ENCODE measurements around the gene MXI1.

MXI1 gene

GRCh38 chr10:110334061-110334656, 126.8 kb downstream of the MXI1 start:
- TF ChIP-seq, protein P1, sequence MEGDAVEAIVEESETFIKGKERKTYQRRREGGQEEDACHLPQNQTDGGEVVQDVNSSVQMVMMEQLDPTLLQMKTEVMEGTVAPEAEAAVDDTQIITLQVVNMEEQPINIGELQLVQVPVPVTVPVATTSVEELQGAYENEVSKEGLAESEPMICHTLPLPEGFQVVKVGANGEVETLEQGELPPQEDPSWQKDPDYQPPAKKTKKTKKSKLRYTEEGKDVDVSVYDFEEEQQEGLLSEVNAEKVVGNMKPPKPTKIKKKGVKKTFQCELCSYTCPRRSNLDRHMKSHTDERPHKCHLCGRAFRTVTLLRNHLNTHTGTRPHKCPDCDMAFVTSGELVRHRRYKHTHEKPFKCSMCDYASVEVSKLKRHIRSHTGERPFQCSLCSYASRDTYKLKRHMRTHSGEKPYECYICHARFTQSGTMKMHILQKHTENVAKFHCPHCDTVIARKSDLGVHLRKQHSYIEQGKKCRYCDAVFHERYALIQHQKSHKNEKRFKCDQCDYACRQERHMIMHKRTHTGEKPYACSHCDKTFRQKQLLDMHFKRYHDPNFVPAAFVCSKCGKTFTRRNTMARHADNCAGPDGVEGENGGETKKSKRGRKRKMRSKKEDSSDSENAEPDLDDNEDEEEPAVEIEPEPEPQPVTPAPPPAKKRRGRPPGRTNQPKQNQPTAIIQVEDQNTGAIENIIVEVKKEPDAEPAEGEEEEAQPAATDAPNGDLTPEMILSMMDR (IDR thresholded peaks at IDR 0.05; ENCODE audit: extremely low read depth, insufficient read depth, missing control alignments): no peak
- DNase-seq (ENCODE audit: low spot score): no peak
- in situ Hi-C loops (cut with MboI; ENCODE audit: low pct_unique_long_range_greater_than_20kb, low sequenced_read_pairs, unreplicated experiment): no loop called here

DNA sequence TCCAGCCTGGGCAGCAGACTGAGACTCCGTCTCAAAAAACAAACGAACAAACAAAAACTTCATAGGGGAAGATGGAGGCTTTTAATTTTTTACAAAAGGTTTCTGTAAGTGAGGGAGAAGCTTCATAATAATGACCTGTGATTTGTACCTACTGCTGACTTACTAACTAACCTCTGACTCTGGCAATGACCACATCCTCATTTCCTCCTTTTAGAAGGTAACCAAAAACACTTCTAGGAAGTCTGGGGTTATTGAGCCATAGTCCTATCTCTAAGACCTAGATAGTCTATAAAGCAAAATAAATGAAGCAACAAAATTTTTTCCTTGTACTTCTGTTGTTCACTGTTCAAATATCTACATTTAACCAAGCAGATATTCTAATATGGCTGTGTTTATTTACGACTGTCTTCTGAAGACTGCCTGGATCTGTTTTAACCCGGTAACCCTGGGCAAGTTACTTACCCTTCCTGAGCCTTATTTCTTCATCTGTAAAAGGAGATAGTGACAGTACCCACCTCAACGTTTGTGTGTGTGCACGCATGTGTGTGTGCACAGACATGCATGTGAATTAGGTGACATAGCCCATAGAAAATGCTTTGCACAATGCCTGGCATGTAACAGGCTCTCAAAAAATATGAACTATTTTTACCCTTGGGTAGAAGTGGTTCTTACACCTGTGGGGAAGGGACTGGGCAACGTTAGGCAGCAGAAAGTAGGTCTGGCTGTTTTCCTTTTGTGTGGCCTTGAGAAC, 128.1 kb downstream of the MXI1 start:
- in situ Hi-C loops (cut with MboI; ENCODE audit: low pct_unique_long_range_greater_than_20kb, low sequenced_read_pairs, unreplicated experiment): no loop called here
- TF ChIP-seq, protein P1 (IDR thresholded peaks at IDR 0.05; ENCODE audit: extremely low read depth, insufficient read depth, missing control alignments): no peak
- no peak for DNase-seq (ENCODE audit: low spot score)

DNA sequence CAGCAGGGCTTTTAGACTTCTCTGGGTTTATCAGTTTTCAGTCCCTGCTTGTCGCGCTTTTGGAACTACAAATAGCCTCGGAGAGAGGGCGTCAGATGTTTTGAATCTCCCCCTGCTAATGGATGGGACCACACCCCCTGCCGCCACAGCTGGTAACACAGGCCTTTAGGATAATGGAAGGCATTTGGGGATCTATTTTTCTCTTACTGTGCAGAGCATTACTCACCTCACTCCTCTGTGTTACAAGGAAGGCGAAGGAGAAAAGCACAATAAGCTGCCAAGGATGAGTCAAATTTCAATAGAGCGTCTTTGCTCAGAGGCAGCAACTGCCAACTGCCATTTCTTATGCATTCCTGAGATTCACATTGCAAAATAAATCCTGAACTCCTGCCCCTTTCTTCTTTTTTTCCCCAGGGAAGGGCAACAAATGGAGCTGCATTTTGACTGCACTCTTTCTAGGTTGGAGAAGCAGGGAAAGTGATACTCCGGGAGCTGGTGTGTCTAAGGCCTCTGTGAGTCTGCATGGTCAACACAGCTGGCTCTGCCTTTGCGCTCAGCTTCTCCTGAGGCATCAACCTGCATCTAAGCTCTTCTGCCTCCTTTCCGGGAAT, 128.8 kb downstream of the MXI1 start:
- in situ Hi-C loops (cut with MboI; ENCODE audit: low pct_unique_long_range_greater_than_20kb, low sequenced_read_pairs, unreplicated experiment): no loop called here
- TF ChIP-seq, protein P1 (IDR thresholded peaks at IDR 0.05; ENCODE audit: extremely low read depth, insufficient read depth, missing control alignments): no peak
- DNase-seq (ENCODE audit: low spot score): no peak

Measured in GM13977 (cell line).